Measurements from ENCODE around the gene MAP3K21. TPM values are rescaled to one million over a fixed set of nuclear protein-coding genes. Genes with fewer than 3 reads are reported as not detected.

Gene MAP3K21
- total and polyA plus RNA-seq, 2 donors, result 0.94 to 1.3 TPM

DNA sequence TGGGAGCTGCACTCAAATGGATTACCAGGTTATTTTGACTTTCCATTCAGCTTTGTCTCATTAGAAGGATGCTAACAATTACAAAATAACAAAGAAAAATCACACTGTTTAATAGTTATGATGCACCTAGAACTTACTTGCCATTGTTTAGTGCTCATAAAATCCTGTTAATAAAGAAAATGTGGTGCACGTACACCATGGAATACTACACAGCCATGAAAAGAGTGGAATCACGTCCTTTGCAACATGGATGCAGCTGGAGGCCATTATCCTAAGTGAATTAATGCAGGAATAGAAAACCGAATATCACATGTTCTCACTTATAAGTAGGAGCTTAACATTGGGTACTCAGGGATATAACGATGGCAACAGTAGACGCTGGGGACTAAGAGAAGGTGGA lies 19.8 kb downstream of the MAP3K21 start:
- H3K9me3 ChIP-seq (ENCODE audit: control insufficient read depth in 2 of 2, insufficient read depth in 1 of 2, low read length in 1 of 2), result no peaks in the 10 kb centered on the region
- no peaks in the 10 kb centered on the region for H3K4me1 ChIP-seq (ENCODE audit: control insufficient read depth in 2 of 2, insufficient read depth in 2 of 2, low read length in 2 of 2)
- H3K27me3 ChIP-seq (ENCODE audit: control insufficient read depth in 2 of 2, insufficient read depth in 1 of 2, low read length in 1 of 2), result no peaks in the 10 kb centered on the region
- no peak overlapping the region for H3K27ac ChIP-seq (ENCODE audit: low read depth in 1 of 2, low read length in 1 of 2)
- no peaks in the 10 kb centered on the region for H3K36me3 ChIP-seq (ENCODE audit: control insufficient read depth in 2 of 2, insufficient read depth in 2 of 2, low read length in 1 of 2)
- no peak for DNase-seq (ENCODE audit: low read depth in 6 of 9, low spot score in 9 of 9)
- 77% methylated on average over 5 of the region's 5 CpGs for WGBS
- no peak overlapping the region for H3K4me3 ChIP-seq (ENCODE audit: low read length in 2 of 2)

DNA sequence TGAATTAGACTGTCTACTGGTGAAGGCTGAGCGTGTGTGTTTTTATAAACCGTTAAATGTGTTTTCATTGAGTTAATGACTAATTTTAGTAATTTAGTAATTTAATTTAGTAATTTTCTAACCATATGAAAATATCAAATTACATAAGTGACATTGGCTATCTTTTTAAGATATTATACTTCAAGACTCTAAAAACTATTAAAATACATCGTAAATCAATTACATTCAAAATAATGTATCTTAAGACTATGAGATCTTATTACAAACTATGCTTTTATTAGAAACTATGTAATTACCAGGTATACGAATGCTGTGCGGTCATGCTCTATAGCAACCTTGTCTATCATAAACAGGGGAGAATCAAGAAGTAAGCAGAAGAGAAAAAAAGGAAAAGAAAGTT lies 21.6 kb downstream of the MAP3K21 start:
- DNase-seq (ENCODE audit: low read depth in 6 of 9, low spot score in 9 of 9), result no peak
- Histone ChIP-seq H3K9me3 (ENCODE audit: control insufficient read depth in 2 of 2, insufficient read depth in 1 of 2, low read length in 1 of 2) (no peaks in the 10 kb centered on the region), H3K27me3 (ENCODE audit: control insufficient read depth in 2 of 2, insufficient read depth in 1 of 2, low read length in 1 of 2) (no peaks in the 10 kb centered on the region), H3K36me3 (ENCODE audit: control insufficient read depth in 2 of 2, insufficient read depth in 2 of 2, low read length in 1 of 2) (no peaks in the 10 kb centered on the region), H3K4me3 (ENCODE audit: low read length in 2 of 2) (no peak overlapping the region), H3K27ac (ENCODE audit: low read depth in 1 of 2, low read length in 1 of 2) (no peak overlapping the region), H3K4me1 (ENCODE audit: control insufficient read depth in 2 of 2, insufficient read depth in 2 of 2, low read length in 2 of 2) (no peaks in the 10 kb centered on the region)
- WGBS, result 95% methylated on average over 5 of the region's 5 CpGs

- H3K27me3 ChIP-seq (ENCODE audit: control insufficient read depth in 2 of 2, insufficient read depth in 1 of 2, low read length in 1 of 2), result no peaks in the 10 kb centered on the region
- no peak overlapping the region for H3K4me3 ChIP-seq (ENCODE audit: low read length in 2 of 2)
- H3K9me3 ChIP-seq (ENCODE audit: control insufficient read depth in 2 of 2, insufficient read depth in 1 of 2, low read length in 1 of 2), result no peaks in the 10 kb centered on the region
- no peaks in the 10 kb centered on the region for H3K4me1 ChIP-seq (ENCODE audit: control insufficient read depth in 2 of 2, insufficient read depth in 2 of 2, low read length in 2 of 2)
- H3K36me3 ChIP-seq (ENCODE audit: control insufficient read depth in 2 of 2, insufficient read depth in 2 of 2, low read length in 1 of 2), result no peaks in the 10 kb centered on the region
- DNase-seq (ENCODE audit: low read depth in 6 of 9, low spot score in 9 of 9), result no peak
- no peak overlapping the region for H3K27ac ChIP-seq (ENCODE audit: low read depth in 1 of 2, low read length in 1 of 2)
Measured at GRCh38 chr1:233354983-233355382, 27.5 kb downstream of the MAP3K21 start.

DNA sequence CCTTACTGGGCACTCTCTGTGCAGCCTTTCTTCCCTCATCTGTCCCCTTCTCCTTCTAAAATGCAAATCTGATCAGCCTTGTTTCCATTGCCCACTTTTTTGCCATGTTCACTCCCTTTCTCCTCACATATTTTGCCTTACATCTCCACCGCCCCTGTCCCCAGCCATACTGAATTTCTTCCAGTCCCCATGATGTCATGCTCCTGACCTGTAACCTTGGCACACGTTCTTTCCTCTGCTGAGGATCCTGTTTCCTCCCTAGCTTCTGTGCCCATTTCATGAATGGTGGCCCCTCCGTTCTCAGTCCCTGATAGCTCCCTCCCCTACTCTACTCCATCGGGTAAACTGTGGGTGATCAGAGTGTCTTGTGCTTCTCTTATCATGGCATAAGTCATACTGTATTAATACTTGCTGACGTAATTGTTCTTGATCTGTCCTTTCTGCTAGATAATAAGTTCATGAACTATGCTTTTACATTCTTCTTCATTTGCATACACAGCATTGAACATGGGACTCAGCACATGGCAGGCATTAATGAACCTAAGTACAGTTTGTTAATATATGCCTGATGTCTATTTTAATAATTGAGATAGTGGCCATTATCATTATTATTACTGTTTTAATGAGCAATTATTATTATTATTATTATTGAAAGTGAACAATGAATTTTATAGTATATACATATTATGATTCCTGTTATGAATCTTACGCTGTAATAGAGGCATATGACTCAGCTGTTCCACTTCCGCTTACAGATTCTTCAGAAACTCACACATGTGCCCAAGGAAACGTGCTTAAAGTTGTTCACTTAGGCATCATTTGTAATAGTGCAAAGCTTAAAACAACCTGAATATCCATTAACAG lies 28.5 kb downstream of the MAP3K21 start:
- H3K4me3 ChIP-seq (ENCODE audit: low read length in 2 of 2), result no peak overlapping the region
- no peaks in the 10 kb centered on the region for H3K9me3 ChIP-seq (ENCODE audit: control insufficient read depth in 2 of 2, insufficient read depth in 1 of 2, low read length in 1 of 2)
- DNase-seq (ENCODE audit: low read depth in 6 of 9, low spot score in 9 of 9), result no peak
- H3K27ac ChIP-seq (ENCODE audit: low read depth in 1 of 2, low read length in 1 of 2), result no peak overlapping the region
- 87% methylated on average over 8 of the region's 8 CpGs for WGBS
- no peaks in the 10 kb centered on the region for H3K36me3 ChIP-seq (ENCODE audit: control insufficient read depth in 2 of 2, insufficient read depth in 2 of 2, low read length in 1 of 2)
- no peaks in the 10 kb centered on the region for H3K4me1 ChIP-seq (ENCODE audit: control insufficient read depth in 2 of 2, insufficient read depth in 2 of 2, low read length in 2 of 2)
- no peaks in the 10 kb centered on the region for H3K27me3 ChIP-seq (ENCODE audit: control insufficient read depth in 2 of 2, insufficient read depth in 1 of 2, low read length in 1 of 2)

- Histone ChIP-seq H3K27ac (ENCODE audit: low read depth in 1 of 2, low read length in 1 of 2) (no peak overlapping the region), H3K4me3 (ENCODE audit: low read length in 2 of 2) (no peak overlapping the region), H3K9me3 (ENCODE audit: control insufficient read depth in 2 of 2, insufficient read depth in 1 of 2, low read length in 1 of 2) (no peaks in the 10 kb centered on the region), H3K36me3 (ENCODE audit: control insufficient read depth in 2 of 2, insufficient read depth in 2 of 2, low read length in 1 of 2) (no peaks in the 10 kb centered on the region), H3K4me1 (ENCODE audit: control insufficient read depth in 2 of 2, insufficient read depth in 2 of 2, low read length in 2 of 2) (no peaks in the 10 kb centered on the region), H3K27me3 (ENCODE audit: control insufficient read depth in 2 of 2, insufficient read depth in 1 of 2, low read length in 1 of 2) (peaks cover 0 to under 1% of the 10 kb centered on the region in 2 donors)
- no peak for DNase-seq (ENCODE audit: low read depth in 6 of 9, low spot score in 9 of 9)
- WGBS, result 98% methylated on average over 3 of the region's 3 CpGs
Measured at GRCh38 chr1:233356705-233356987, 29.1 kb downstream of the MAP3K21 start.

DNA sequence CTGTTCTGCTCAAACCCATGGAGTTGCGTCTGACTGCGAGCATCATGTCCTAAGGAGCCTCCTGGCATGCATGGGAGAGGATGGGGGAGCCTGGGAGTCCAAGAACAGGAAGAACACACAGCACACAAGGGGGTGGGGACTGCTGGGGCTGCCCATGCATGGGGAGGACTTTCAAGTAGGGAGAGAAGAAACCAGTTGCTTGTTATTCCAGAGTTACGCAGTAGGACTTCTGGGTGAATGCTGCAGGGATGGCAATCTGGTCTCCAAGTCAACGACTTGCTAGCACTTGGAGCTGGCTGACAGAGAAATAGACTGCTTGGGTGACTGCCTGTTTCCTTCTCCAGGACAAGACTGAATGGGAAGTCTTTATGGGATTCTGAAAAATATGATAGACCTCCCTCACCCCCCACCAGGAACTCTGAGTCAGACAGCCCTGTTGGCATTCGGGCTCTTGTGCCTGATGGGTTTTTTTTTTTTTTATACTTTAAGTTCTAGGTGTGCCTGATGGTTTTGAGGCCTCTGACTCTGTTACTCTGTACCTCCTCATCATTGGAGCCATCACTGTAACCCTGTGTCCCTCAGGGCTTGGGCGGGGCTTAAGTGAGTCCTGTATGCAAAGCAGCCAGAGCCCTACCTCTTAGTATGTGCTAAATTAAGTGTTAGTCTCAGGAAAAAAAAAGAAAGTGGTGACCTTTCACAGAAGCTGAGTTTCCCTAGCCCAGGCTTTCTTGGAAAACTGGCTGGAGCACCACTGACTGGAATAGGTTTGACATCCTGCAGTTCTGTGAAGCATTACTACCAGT lies 30.3 kb downstream of the MAP3K21 start:
- WGBS, result 96% methylated on average over 6 of the region's 6 CpGs
- DNase-seq (ENCODE audit: low read depth in 6 of 9, low spot score in 9 of 9), result no peak
- no peak overlapping the region for H3K27ac ChIP-seq (ENCODE audit: low read depth in 1 of 2, low read length in 1 of 2)
- no peaks in the 10 kb centered on the region for H3K36me3 ChIP-seq (ENCODE audit: control insufficient read depth in 2 of 2, insufficient read depth in 2 of 2, low read length in 1 of 2)
- H3K4me3 ChIP-seq (ENCODE audit: low read length in 2 of 2), result no peak overlapping the region
- no peaks in the 10 kb centered on the region for H3K4me1 ChIP-seq (ENCODE audit: control insufficient read depth in 2 of 2, insufficient read depth in 2 of 2, low read length in 2 of 2)
- no peaks in the 10 kb centered on the region for H3K9me3 ChIP-seq (ENCODE audit: control insufficient read depth in 2 of 2, insufficient read depth in 1 of 2, low read length in 1 of 2)
- H3K27me3 ChIP-seq (ENCODE audit: control insufficient read depth in 2 of 2, insufficient read depth in 1 of 2, low read length in 1 of 2), result peaks cover 0 to 3% of the 10 kb centered on the region in 2 donors

GRCh38 chr1:233359431-233359830 lies 31.9 kb downstream of the MAP3K21 start:
- no peak overlapping the region for H3K4me3 ChIP-seq (ENCODE audit: low read length in 2 of 2)
- H3K4me1 ChIP-seq (ENCODE audit: control insufficient read depth in 2 of 2, insufficient read depth in 2 of 2, low read length in 2 of 2), result no peaks in the 10 kb centered on the region
- no peaks in the 10 kb centered on the region for H3K36me3 ChIP-seq (ENCODE audit: control insufficient read depth in 2 of 2, insufficient read depth in 2 of 2, low read length in 1 of 2)
- H3K9me3 ChIP-seq (ENCODE audit: control insufficient read depth in 2 of 2, insufficient read depth in 1 of 2, low read length in 1 of 2), result no peaks in the 10 kb centered on the region
- no peak overlapping the region for H3K27ac ChIP-seq (ENCODE audit: low read depth in 1 of 2, low read length in 1 of 2)
- 96% methylated on average over 5 of the region's 5 CpGs for WGBS
- no peak for DNase-seq (ENCODE audit: low read depth in 6 of 9, low spot score in 9 of 9)
- peaks cover 0 to 3% of the 10 kb centered on the region in 2 donors for H3K27me3 ChIP-seq (ENCODE audit: control insufficient read depth in 2 of 2, insufficient read depth in 1 of 2, low read length in 1 of 2)

DNA sequence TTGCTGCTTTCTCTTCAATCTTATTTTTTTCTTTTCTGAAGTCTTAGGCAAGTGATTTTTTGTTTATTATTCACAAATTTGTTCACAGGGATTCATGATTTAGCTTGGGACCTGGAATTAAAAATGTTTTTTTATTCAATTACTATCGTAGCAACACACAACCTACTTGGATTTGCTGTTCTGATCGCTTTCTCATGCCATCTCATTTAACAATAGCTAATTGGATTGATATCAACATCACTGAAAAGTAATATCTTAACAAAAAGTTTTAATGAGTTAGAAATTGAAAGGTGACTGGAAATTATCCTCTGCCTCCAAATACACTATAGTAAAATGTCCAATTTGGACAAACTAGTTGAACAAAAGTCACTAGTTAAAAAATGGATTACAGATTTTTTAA lies 32.4 kb downstream of the MAP3K21 start:
- 98% methylated on average over 2 of the region's 2 CpGs for WGBS
- Histone ChIP-seq H3K9me3 (ENCODE audit: control insufficient read depth in 2 of 2, insufficient read depth in 1 of 2, low read length in 1 of 2) (no peaks in the 10 kb centered on the region), H3K27me3 (ENCODE audit: control insufficient read depth in 2 of 2, insufficient read depth in 1 of 2, low read length in 1 of 2) (peaks cover 0 to 3% of the 10 kb centered on the region in 2 donors), H3K27ac (ENCODE audit: low read depth in 1 of 2, low read length in 1 of 2) (no peak overlapping the region), H3K4me3 (ENCODE audit: low read length in 2 of 2) (no peak overlapping the region), H3K36me3 (ENCODE audit: control insufficient read depth in 2 of 2, insufficient read depth in 2 of 2, low read length in 1 of 2) (no peaks in the 10 kb centered on the region), H3K4me1 (ENCODE audit: control insufficient read depth in 2 of 2, insufficient read depth in 2 of 2, low read length in 2 of 2) (no peaks in the 10 kb centered on the region)
- DNase-seq (ENCODE audit: low read depth in 6 of 9, low spot score in 9 of 9), result no peak

- Histone ChIP-seq H3K4me1 (ENCODE audit: control insufficient read depth in 2 of 2, insufficient read depth in 2 of 2, low read length in 2 of 2) (no peaks in the 10 kb centered on the region), H3K27ac (ENCODE audit: low read depth in 1 of 2, low read length in 1 of 2) (no peak overlapping the region), H3K9me3 (ENCODE audit: control insufficient read depth in 2 of 2, insufficient read depth in 1 of 2, low read length in 1 of 2) (no peaks in the 10 kb centered on the region), H3K4me3 (ENCODE audit: low read length in 2 of 2) (no peak overlapping the region), H3K27me3 (ENCODE audit: control insufficient read depth in 2 of 2, insufficient read depth in 1 of 2, low read length in 1 of 2) (peaks cover 0 to 3% of the 10 kb centered on the region in 2 donors), H3K36me3 (ENCODE audit: control insufficient read depth in 2 of 2, insufficient read depth in 2 of 2, low read length in 1 of 2) (no peaks in the 10 kb centered on the region)
- no peak for DNase-seq (ENCODE audit: low read depth in 6 of 9, low spot score in 9 of 9)
- WGBS, result 93% methylated on average over 6 of the region's 6 CpGs
Measured at GRCh38 chr1:233360525-233361102, 33.1 kb downstream of the MAP3K21 start.

All from thymus (tissue), 11 donors.